ENCODE measurements around the gene GPAM.

The GPAM gene

GRCh38 chr10:112161757-112162518 is 21.6 kb downstream of the GPAM start:
- TF ChIP-seq CTCF (IDR thresholded peaks at IDR 0.05; ENCODE audit: insufficient read depth, low read length, poor library complexity, severe bottlenecking), result no peak
- no peaks in the 10 kb centered on the region for H3K27me3 ChIP-seq (replicated peaks; ENCODE audit: control insufficient read depth, insufficient read depth, low read length)
- H3K4me3 ChIP-seq (replicated peaks; ENCODE audit: low read depth, low read length), result no peak overlapping the region
- DNase-seq (ENCODE audit: extremely low read depth, insufficient read length), result no peak
- peaks cover 10% of the 10 kb centered on the region for H3K36me3 ChIP-seq (ENCODE audit: control insufficient read depth, insufficient read depth, low read length)

GRCh38 chr10:112160834-112161233 is 22.7 kb downstream of the GPAM start:
- Histone ChIP-seq H3K27me3 (replicated peaks; ENCODE audit: control insufficient read depth, insufficient read depth, low read length) (no peaks in the 10 kb centered on the region), H3K36me3 (ENCODE audit: control insufficient read depth, insufficient read depth, low read length) (peaks cover 12% of the 10 kb centered on the region), H3K4me3 (replicated peaks; ENCODE audit: low read depth, low read length) (no peak overlapping the region)
- TF ChIP-seq CTCF (IDR thresholded peaks at IDR 0.05; ENCODE audit: insufficient read depth, low read length, poor library complexity, severe bottlenecking), result no peak
- DNase-seq (ENCODE audit: extremely low read depth, insufficient read length), result no peak

GRCh38 chr10:112159469-112159868 is 24.1 kb downstream of the GPAM start:
- TF ChIP-seq CTCF (IDR thresholded peaks at IDR 0.05; ENCODE audit: insufficient read depth, low read length, poor library complexity, severe bottlenecking), result no peak
- Histone ChIP-seq H3K36me3 (ENCODE audit: control insufficient read depth, insufficient read depth, low read length) (peaks cover 12% of the 10 kb centered on the region), H3K4me3 (replicated peaks; ENCODE audit: low read depth, low read length) (no peak overlapping the region), H3K27me3 (replicated peaks; ENCODE audit: control insufficient read depth, insufficient read depth, low read length) (no peaks in the 10 kb centered on the region)
- no peak for DNase-seq (ENCODE audit: extremely low read depth, insufficient read length)

- Histone ChIP-seq H3K27me3 (replicated peaks; ENCODE audit: control insufficient read depth, insufficient read depth, low read length) (no peaks in the 10 kb centered on the region), H3K4me3 (replicated peaks; ENCODE audit: low read depth, low read length) (no peak overlapping the region), H3K36me3 (ENCODE audit: control insufficient read depth, insufficient read depth, low read length) (peaks cover 3% of the 10 kb centered on the region)
- no peak for DNase-seq (ENCODE audit: extremely low read depth, insufficient read length)
- TF ChIP-seq CTCF (IDR thresholded peaks at IDR 0.05; ENCODE audit: insufficient read depth, low read length, poor library complexity, severe bottlenecking), result no peak
Observed at GRCh38 chr10:112151524-112152039, 32.0 kb downstream of the GPAM start.

- DNase-seq (ENCODE audit: extremely low read depth, insufficient read length), result no peak
- Histone ChIP-seq H3K27me3 (replicated peaks; ENCODE audit: control insufficient read depth, insufficient read depth, low read length) (no peaks in the 10 kb centered on the region), H3K4me3 (replicated peaks; ENCODE audit: low read depth, low read length) (no peak overlapping the region), H3K36me3 (ENCODE audit: control insufficient read depth, insufficient read depth, low read length) (peaks cover 3% of the 10 kb centered on the region)
- no peak for TF ChIP-seq CTCF (IDR thresholded peaks at IDR 0.05; ENCODE audit: insufficient read depth, low read length, poor library complexity, severe bottlenecking)
Observed at GRCh38 chr10:112148331-112148730, 35.2 kb downstream of the GPAM start.

Measured in GM06990 (cell line).